K562 (cell line): ENCODE results near the gene ARMH1. TPM values are rescaled to one million over a fixed set of nuclear protein-coding genes. Genes with fewer than 3 reads are reported as not detected.
"Not testable (repeated sequence)": the region's sequence is repeated elsewhere in the genome, so short reads cannot be mapped to it uniquely, and the experiment has no call there.

ENCODE experiments used
- CSDE1 ChIP-seq, 2 experiments: fragments of 450-650 bp; IDR thresholded peaks; 2 replicates each; pipeline ENCODE4 v1.6.1; 2016; ENCODE audit warnings: mild to moderate bottlenecking in 1 of 2
- DDX20 ChIP-seq: fragments of 450-650 bp; IDR thresholded peaks from 2 replicates; pipeline ENCODE4 v1.6.1; 2016; ENCODE audit warnings: missing genetic modification characterization, low read depth, mild to moderate bottlenecking, missing compliant biosample characterization, moderate library complexity
- DMBX1 ChIP-seq: fragments of 250-450 bp; sonication (Bioruptor Pico); IDR thresholded peaks from 2 replicates; pipeline ENCODE4 v1.8.0; 2022; ENCODE audit warnings: inconsistent platforms, mild to moderate bottlenecking, moderate library complexity, borderline replicate concordance
- ELF2 ChIP-seq: fragments of 250-450 bp; sonication (Bioruptor Pico); IDR thresholded peaks from 2 replicates; pipeline ENCODE4 v1.5.0; 2021; ENCODE audit warnings: mild to moderate bottlenecking
- GATAD2B ChIP-seq: fragments of 450-650 bp; IDR thresholded peaks from 2 replicates; pipeline ENCODE4 v1.6.1; 2017; ENCODE audit warnings: mild to moderate bottlenecking, borderline replicate concordance
- ID3 ChIP-seq, 2 experiments: fragments of 250-450 bp in 1 of 2; fragments of 450-650 bp in 1 of 2; sonication (Bioruptor Pico) in 1 of 2; IDR thresholded peaks; 2 replicates each; pipeline versions ENCODE4 v1.6.1 to v1.8.0; 2016 to 2021; ENCODE audit warnings: mild to moderate bottlenecking in 2 of 2, moderate library complexity in 2 of 2, missing compliant biosample characterization in 1 of 2, missing genetic modification characterization in 1 of 2
- PTRF ChIP-seq: fragments of 450-650 bp; IDR thresholded peaks from 2 replicates; pipeline ENCODE4 v1.6.1; 2016; ENCODE audit warnings: mild to moderate bottlenecking, missing genetic modification characterization, missing compliant biosample characterization
- THRB ChIP-seq: fragments of 450-650 bp; formaldehyde crosslinking; conservative IDR thresholded peaks from 2 replicates; pipeline ENCODE4 v1.4.0; 2022; ENCODE audit warnings: mild to moderate bottlenecking, missing genetic modification characterization
- ZNF592 ChIP-seq: fragments of 450-650 bp; IDR thresholded peaks from 2 replicates; pipeline ENCODE4 v1.6.1; 2017; ENCODE audit warnings: antibody characterized with exemption, mild to moderate bottlenecking
- polyA plus RNA-seq, 8 experiments: library from polyadenylated mRNA; depleted of rRNA in 4 of 8; stranded (reverse) in 5 of 8; unstranded in 3 of 8; fragments of >200 nt; fragmentation: Nextera tagmentation in 2 of 8; fragmentation: Illumina TruSeq in 1 of 8; extraction: Ambion mirVana in 2 of 8; extraction: Trizol in 1 of 8; gene quantifications; 2 replicates each; pipeline versions ENCODE4 v1.2.1 to v1.2.3, GENCODE V29; 2011 to 2014; ENCODE audit warnings: inconsistent platforms in 1 of 8, missing spikeins in 1 of 8
- total RNA-seq, 7 experiments: library from RNA; depleted of rRNA in 6 of 7; stranded (reverse); fragments of >200 nt in 6 of 7; fragmentation: Illumina TruSeq in 2 of 7; extraction: Trizol in 2 of 7; gene quantifications; 2 replicates each; pipeline versions ENCODE4 v1.2.1 to v1.2.3, GENCODE V29; 2011 to 2021; ENCODE audit warnings: low replicate concordance in 1 of 7

The ARMH1 gene
- total and polyA plus RNA-seq, 9 of the 15 experiments (the other 6 are each of a cell fraction or from before 2014, with no cell fraction given), result 0.41 TPM; not detected in 8

GRCh38 chr1:44738953-44739306, 64.4 kb downstream of the ARMH1 start (continued):
- TF ChIP-seq ZNF592 (peak; percentile 87; the same call in 1 of the 2 replicates), PTRF (tag) (peak; percentile 46; the same call in 1 of the 2 replicates), DMBX1 (peak; percentile 60), CSDE1 (IDR thresholded peaks at IDR 0.05) (0 out of 4 replicates have a peak, but pooled peaks of 1 of the 2 experiments have one; percentile 46), THRB (CRISPR knock-in tag) (0 out of 2 replicates have a peak, but pooled peaks have one; percentile 35), GATAD2B (0 out of 2 replicates have a peak, but pooled peaks have one; percentile 38), DDX20 (tag) (peak; percentile 59; the same call in 1 of the 2 replicates), ID3 (tag; IDR thresholded peaks at IDR 0.05) (peak; percentile 38; the same call in 1 of the 2 replicates), ELF2 (CRISPR knock-in tag) (peak; percentile 57; the same call in 1 of the 2 replicates)
- not testable (repeated sequence) for TF ChIP-seq ID3 (CRISPR knock-in tag; IDR thresholded peaks at IDR 0.05)
- TF ChIP-seq, all 486 proteins: peak for 30; not testable (repeated sequence) for 456
